NCI-H446 (cell line): ENCODE measurements around the gene CMIP.

Experiments used
- DNase-seq, 2 experiments: peaks; one replicate each; lab custom pipeline; 2025; lab: John Stamatoyannopoulos, UW

Gene CMIP

GRCh38 chr16:81495321-81496234 is 51.0 kb downstream of the CMIP start:
- no peak for DNase-seq

GRCh38 chr16:81496321-81496720 is 51.7 kb downstream of the CMIP start:
- no peak for DNase-seq

DNA sequence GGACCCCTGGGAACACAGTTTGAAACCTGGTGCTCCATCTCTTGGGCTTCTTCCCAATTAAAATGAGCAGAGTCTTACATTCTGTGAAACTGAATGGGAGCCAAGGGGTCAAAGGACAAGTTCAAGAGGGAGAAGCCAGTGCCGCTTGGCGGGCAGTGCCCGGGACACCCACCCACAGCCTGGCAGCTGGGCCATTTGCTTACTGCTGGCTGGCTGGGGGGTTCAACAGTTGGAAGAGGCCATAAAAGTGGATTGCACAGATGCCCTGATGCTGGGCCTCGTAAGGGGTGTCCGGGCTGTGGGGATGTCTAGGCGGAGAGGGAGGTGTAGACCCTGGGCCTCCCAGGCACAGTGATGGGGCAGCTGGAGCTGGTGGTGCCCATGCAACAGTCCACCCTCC is 52.1 kb downstream of the CMIP start:
- no peak for DNase-seq

- DNase-seq, result no peak
These were observed 53.1 kb downstream of the CMIP start for GRCh38 chr16:81497690-81498089.

GRCh38 chr16:81498351-81498750 is 53.7 kb downstream of the CMIP start:
- no peak for DNase-seq

DNA sequence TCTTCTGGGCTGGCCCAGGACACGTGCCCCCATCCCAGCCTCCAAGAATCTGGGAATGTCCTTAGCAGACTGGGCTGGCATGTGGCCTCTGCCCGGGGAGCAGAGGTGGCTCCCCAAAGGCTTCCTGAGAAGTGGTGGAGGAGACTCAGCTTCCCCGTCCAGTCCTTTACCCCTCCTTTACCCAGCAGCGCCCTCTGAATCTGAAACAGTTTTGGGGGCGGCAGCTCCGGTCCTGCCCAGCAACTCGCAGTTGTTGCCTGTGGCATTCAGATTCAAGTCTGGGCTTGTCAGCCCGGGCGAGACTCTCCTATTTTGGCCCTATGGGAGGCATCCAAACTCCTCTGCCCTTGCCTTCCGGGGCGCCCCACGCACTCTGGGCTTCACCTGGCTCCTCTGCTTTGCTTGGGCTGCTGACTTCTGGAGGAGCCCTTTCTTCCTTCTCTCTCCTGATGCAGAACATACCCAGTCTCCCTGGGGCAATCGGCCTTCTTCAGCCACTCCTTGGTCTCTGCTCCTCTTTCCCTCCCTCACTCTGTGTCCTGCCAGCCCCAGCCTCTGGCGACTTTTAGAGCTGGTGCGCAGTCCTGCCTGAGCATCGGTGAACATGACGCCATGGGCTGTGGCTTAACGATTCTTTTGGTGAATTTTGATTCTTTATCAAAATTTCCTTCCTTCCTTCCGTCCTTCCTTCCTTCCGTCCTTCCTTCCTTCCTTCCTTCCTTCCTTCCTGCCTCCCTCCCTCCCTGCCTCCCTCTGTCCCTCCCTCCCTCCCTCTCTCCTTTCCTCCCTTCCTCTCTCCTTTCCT is 55.2 kb downstream of the CMIP start:
- no peak for DNase-seq

DNA sequence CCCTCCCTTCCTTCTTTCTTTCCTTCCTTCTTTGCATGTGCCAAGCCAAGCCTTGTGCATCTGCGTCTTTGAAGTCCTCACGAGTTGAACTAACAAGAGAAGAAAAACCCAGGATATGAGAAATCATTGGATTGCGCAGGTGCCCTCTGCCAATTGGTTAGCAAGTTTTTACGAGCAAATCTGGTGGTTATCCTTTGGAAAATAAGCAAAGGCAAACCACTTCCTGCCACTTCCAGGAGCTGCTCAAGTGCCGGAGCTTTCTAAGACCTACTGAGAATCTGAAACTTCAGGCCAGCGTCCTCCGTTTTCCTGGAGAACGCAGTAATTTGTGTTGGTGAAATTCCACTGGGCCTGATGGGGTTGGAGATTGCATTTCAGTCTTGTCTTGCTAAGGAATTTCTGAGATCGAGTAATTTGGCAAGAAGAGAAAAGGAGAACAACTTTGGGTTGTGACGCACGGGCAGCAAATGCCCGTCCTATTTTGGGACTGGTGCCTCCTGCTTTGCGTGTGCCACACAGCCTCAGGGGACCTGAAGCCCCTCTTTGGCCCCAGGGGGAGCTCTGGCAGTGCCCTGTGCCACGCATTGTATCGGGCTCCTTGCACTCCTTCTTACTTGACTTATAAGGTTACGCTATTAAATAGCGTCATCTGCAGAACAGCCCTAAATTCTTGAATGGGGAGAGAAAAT is 56.4 kb downstream of the CMIP start:
- no peak for DNase-seq

DNA sequence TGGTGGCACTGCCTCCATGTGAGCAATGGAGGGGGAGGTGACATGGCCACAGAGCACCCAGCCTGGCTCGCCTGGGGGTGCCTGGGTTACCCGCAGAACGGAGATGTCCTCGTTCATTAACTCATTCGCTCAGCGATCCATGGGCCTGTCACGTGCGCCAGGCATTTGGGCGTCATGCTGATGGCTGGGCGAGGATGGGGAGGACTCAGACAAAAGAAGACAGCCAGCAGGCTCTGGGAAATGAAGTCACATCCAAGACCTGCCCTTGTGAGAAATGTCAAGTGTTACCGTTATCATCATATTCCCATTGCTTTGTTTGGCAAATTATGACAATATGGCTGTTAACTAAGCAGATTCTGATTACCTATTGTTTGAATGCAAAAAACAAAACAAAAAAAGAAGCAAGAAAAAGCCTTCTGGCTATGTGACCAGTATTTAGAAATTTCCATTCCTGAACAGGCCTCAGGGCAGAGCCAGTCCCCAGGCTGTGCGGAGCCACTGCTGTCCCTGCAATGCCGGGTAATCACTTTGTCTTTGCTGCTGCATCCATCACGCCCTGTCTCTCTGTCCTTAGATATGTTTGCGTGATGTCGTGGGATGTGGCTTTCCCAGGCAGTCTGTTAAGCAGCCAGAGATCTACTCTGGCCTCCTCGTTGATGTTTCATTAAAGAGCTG is 57.9 kb downstream of the CMIP start:
- no peak for DNase-seq

- no peak for DNase-seq
These were observed 60.5 kb downstream of the CMIP start for GRCh38 chr16:81505011-81505661.

DNA sequence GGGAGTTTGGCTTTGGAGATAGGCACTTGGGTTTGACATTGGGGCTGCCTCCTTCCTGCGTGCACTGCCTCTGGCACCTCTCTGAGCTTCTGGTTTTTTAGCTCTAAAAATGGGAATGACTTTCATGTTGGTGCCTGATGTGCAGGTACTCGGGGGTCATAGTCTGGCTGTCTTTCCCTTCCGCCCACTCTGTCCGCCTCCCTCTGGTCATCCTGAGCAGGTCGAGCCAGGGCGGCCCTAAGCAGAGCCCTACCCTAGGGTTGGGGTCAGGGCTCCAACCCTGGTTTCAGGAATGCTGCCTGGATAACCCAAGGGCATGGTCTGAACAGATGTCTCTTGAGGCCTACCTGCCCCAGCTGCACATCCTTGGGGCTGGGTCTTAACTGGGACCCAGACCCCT is 64.8 kb downstream of the CMIP start:
- no peak for DNase-seq

DNA sequence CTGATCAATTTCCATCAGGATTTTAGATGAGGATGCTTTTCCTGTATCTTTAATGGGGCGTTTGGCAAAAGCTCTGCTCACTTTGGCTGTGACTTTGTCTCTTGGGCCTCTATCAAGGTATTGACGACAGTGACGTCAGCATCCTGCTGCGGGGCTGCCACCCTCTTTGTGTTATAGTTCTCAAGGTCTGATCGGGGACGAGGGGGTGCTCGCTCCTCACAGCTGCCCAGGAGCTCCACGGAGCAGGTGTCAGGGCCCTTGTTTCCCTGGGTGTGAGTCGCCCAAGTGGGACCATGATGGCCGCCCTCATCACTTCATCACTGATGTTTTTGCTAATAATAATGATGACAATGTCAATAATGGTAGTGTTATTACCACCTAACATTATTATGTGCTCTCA is 65.4 kb downstream of the CMIP start:
- DNase-seq, result no peak

DNA sequence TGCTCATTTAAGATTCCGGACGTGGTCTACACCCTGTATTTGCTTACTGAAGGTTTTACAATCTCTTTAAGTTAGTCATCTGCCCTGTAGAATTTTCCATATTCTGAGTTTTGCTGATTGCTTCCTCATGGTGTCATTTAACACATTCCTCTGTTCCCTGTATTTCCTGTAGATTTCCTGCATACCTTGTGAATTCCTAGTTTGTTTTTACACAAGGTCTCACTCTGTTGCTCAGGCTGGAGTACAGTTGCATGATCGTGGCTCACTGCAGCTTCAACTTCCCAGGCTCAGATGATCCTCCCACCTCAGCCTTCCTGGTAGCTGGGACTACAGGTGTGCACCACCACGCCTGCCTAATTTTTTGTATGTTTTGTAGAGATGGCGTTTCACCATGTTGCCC is 66.8 kb downstream of the CMIP start:
- no peak for DNase-seq

DNA sequence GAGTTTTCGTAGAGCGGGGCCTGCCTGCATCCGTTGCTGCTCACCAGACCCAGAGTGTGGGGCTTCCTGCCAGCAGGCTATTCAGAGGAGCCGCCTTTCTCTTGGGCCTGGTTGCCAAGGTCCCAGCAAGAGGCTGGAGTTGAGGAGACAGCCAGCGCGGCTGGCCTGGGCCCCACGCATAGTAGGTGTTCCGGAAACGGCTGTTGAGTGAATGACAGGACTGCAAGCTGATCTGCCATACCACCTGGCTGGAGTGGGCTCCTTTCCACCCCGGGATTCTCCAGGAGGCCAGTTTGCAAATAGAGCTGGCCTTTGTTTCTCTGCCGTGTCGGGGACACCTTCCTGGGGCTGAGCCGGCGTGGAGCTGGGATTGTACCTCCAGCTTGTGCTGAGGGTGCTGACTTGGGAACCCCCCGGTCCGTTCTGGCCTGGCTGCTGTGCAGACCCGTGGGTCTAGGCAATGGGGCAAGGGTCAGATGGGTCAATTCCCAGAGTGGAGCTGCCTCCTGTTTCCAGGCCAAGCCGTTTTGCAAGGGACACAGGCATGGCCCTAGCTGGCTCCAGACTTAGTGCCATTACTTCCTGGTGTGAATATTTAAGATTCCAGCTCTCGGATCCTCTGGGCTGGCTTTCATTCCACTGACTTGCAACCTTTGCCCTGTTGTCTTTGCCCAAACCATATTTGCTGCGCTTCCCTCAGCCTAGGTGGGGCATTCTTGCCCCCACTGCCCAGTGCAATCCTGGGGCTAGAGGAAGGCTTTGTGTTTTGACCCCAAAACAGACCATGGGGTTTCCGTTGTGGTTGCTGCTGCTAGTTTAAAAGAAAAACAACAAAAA is 68.8 kb downstream of the CMIP start:
- peak; percentile 5 to 77 for DNase-seq

DNA sequence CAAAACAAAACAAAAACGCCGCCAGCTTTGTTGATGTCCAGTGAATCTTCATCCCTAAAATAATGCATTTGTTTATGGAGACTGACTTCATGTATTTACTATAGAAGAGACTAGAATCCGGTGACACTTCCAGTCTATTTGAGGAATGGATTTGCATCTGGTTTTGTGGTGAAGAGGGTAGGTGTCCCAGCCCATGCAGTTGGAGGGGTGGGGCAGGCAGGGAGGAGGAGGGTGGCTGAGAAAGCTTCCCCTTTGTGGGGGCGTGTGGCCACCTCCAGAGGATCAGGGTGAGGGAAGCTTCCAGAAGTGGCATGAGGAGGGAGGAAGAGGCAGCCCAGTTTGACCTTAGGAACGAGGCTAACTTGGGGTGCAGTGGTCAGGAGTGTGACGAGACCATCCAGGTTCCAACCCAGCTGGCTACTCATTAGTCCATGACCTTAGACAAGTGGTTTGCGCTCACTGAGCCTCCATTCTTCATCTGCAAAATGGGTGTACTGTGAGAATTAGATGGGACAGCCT is 69.5 kb downstream of the CMIP start:
- no peak for DNase-seq

GRCh38 chr16:81514568-81515258 is 70.1 kb downstream of the CMIP start:
- DNase-seq, result no peak

GRCh38 chr16:81515281-81515680 is 70.7 kb downstream of the CMIP start:
- DNase-seq, result no peak

GRCh38 chr16:81515721-81516120 is 71.1 kb downstream of the CMIP start:
- no peak for DNase-seq

DNA sequence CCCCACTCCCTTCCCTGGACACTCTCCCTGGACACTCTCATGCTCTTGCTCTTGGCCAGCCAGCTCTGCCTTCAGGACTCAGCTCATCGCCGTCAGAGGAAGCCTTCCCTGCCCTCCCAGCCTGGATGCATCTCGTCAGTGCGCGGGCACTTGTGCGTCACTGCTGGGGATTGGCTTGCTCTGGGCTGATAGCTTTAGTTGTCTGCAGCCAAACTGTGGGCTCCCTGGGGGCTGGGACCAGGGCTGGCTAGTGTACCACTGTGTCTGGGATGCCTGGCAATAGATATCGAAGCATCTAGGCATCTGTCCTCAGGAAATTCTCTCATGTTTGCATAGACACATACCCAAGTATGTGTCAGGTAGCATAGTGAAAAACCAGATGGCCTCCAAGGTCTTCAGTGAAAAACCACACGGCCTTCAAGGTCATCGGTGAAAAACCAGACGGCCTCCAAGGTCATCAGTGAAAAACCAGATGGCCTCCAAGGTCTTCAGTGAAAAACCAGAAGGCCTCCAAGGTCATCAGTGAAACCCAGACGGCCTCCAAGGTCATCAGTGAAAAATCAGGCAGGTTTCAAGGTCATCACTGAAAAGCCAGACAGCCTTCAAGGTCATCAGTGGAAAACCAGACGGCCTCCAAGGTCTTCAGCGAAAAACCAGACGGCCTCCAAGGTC is 72.0 kb downstream of the CMIP start:
- no peak for DNase-seq

DNA sequence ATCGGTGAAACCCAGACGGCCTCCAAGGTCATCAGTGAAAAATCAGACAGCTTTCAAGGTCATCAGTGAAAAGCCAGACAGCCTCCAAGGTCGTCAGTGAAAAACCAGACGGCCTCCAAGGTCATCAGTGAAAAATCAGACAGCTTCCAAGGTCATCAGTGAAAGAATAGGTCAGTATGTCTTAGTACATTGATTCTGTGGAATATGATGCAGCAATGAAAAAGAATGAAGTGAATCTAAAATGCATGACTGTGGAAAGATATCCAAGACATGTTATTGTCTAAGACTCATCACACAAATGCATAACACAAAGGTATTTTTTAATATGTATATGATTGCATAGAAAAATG is 72.5 kb downstream of the CMIP start:
- no peak for DNase-seq
